ENCODE data around the gene MYO7A. TPM values are rescaled to one million over a fixed set of nuclear protein-coding genes. Genes with fewer than 3 reads are reported as not detected.

MYO7A gene
- total and polyA plus RNA-seq, 2 experiments from 2014 or later = 1.8 to 5.4 TPM

- TF ChIP-seq ZNF462 (CRISPR knock-in tag; IDR thresholded peaks at IDR 0.05) (no peak), NANOG (IDR thresholded peaks at IDR 0.05; ENCODE audit: borderline replicate concordance) (no peak), POLR2AphosphoS5 (IDR thresholded peaks at IDR 0.05; ENCODE audit: low read depth) (no peak), EZH2 (IDR thresholded peaks at IDR 0.05; ENCODE audit: low read depth, unreplicated experiment) (no peak)
These were observed 32.0 kb downstream of the MYO7A start (continued) for GRCh38 chr11:77159937-77160495.

DNA sequence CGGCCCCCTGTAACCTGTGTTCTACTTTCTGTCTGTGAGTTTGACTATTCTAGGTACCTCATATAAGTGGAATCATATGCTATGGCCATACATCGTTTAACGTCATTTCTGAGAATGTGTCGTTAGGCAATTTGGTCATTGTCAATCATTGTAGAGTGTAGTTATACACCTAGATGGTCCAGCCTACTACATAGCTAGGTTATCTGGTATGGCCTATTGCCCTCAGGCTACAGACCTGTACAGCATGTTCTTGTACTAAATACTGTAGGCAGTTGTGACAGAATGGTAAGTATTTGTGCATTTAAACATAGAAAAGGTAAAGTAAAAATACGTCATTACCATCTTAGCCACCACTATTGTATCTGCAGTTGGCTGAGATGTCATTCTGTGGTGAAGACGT lies 35.2 kb downstream of the MYO7A start:
- no peak overlapping the region for H3K27ac ChIP-seq (ENCODE audit: low read depth)
- Mint-ChIP-seq H3K27me3 (ENCODE audit: insufficient read depth, low read depth, poor library complexity) (peaks cover 10% of the 10 kb centered on the region), H3K4me3 (no peak overlapping the region), H3K36me3 (ENCODE audit: low read depth) (no peaks in the 10 kb centered on the region), H3K4me1 (peaks cover 5% of the 10 kb centered on the region; the same call in 1 of the 3 replicates), H3K27ac (no peak overlapping the region), H3K9me3 (no peaks in the 10 kb centered on the region; the same call in 2 of the 3 replicates)
- no peaks in the 10 kb centered on the region for H3K27me3 ChIP-seq (ENCODE audit: insufficient read depth)
- DNase-seq (ENCODE audit: low spot score) (no peak), ATAC-seq (no peak)
- no peaks in the 10 kb centered on the region for H3K79me2 ChIP-seq (replicated peaks; ENCODE audit: insufficient read depth)
- H3K36me3 ChIP-seq (ENCODE audit: insufficient read depth) = no peaks in the 10 kb centered on the region
- no peaks in the 10 kb centered on the region for H3K9me2 ChIP-seq (ENCODE audit: insufficient read depth)
- no peaks in the 10 kb centered on the region for H3K4me1 ChIP-seq (ENCODE audit: insufficient read depth)
- no peak overlapping the region for H2AFZ ChIP-seq
- H3K4me2 ChIP-seq = no peak overlapping the region
- no peaks in the 10 kb centered on the region for H3F3A ChIP-seq (replicated peaks; ENCODE audit: low read depth)
- H3K4me3 ChIP-seq = no peak overlapping the region
- H4K20me1 ChIP-seq (replicated peaks; ENCODE audit: insufficient read depth) = no peaks in the 10 kb centered on the region
- TF ChIP-seq NANOG (IDR thresholded peaks at IDR 0.05; ENCODE audit: borderline replicate concordance) (no peak), POLR2AphosphoS5 (IDR thresholded peaks at IDR 0.05; ENCODE audit: low read depth) (no peak), JUNB (IDR thresholded peaks at IDR 0.05; ENCODE audit: unreplicated experiment) (no peak), CREB1 (CRISPR knock-in tag; IDR thresholded peaks at IDR 0.05; ENCODE audit: low read depth) (no peak), STAT1 (IDR thresholded peaks at IDR 0.05; ENCODE audit: unreplicated experiment) (no peak)
- TF ChIP-seq, protein P1, sequence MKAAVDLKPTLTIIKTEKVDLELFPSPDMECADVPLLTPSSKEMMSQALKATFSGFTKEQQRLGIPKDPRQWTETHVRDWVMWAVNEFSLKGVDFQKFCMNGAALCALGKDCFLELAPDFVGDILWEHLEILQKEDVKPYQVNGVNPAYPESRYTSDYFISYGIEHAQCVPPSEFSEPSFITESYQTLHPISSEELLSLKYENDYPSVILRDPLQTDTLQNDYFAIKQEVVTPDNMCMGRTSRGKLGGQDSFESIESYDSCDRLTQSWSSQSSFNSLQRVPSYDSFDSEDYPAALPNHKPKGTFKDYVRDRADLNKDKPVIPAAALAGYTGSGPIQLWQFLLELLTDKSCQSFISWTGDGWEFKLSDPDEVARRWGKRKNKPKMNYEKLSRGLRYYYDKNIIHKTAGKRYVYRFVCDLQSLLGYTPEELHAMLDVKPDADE (IDR thresholded peaks at IDR 0.05) = no peak
- TF ChIP-seq, protein P2, sequence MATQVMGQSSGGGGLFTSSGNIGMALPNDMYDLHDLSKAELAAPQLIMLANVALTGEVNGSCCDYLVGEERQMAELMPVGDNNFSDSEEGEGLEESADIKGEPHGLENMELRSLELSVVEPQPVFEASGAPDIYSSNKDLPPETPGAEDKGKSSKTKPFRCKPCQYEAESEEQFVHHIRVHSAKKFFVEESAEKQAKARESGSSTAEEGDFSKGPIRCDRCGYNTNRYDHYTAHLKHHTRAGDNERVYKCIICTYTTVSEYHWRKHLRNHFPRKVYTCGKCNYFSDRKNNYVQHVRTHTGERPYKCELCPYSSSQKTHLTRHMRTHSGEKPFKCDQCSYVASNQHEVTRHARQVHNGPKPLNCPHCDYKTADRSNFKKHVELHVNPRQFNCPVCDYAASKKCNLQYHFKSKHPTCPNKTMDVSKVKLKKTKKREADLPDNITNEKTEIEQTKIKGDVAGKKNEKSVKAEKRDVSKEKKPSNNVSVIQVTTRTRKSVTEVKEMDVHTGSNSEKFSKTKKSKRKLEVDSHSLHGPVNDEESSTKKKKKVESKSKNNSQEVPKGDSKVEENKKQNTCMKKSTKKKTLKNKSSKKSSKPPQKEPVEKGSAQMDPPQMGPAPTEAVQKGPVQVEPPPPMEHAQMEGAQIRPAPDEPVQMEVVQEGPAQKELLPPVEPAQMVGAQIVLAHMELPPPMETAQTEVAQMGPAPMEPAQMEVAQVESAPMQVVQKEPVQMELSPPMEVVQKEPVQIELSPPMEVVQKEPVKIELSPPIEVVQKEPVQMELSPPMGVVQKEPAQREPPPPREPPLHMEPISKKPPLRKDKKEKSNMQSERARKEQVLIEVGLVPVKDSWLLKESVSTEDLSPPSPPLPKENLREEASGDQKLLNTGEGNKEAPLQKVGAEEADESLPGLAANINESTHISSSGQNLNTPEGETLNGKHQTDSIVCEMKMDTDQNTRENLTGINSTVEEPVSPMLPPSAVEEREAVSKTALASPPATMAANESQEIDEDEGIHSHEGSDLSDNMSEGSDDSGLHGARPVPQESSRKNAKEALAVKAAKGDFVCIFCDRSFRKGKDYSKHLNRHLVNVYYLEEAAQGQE (IDR thresholded peaks at IDR 0.05; ENCODE audit: unreplicated experiment) = no peak
